BLaER1 treated with 17β-estradiol and CSF1 and Interleukin-3, amounts not matched to agents 10 nM and 100 nM (cell line): ENCODE results near the gene PDZD2.
"Not testable (repeated sequence)": the region's sequence is repeated elsewhere in the genome, so short reads cannot be mapped to it uniquely, and the experiment has no call there.

Source experiments
- H3K27ac ChIP-seq, 11 experiments: shearing (Covaris generic); formaldehyde crosslinking; 2 replicates each; pipeline ENCODE4 v1.8.1; 2022
- H3K27me3 ChIP-seq, 11 experiments: shearing (Covaris generic); formaldehyde crosslinking; 2 replicates each; pipeline ENCODE4 v1.8.1; 2022
- H3K36me3 ChIP-seq, 11 experiments: shearing (Covaris generic); formaldehyde crosslinking; 2 replicates each; pipeline ENCODE4 v1.8.1; 2022
- H3K4me1 ChIP-seq, 10 experiments: shearing (Covaris generic); formaldehyde crosslinking; 2 replicates each; pipeline ENCODE4 v1.8.1; 2022
- H3K4me2 ChIP-seq, 11 experiments: shearing (Covaris generic); formaldehyde crosslinking; 2 replicates each; pipeline ENCODE4 v1.8.1; 2022
- H3K4me3 ChIP-seq, 10 experiments: shearing (Covaris generic); formaldehyde crosslinking; 2 replicates each; pipeline ENCODE4 v1.8.1; 2022
- H3K9ac ChIP-seq, 11 experiments: shearing (Covaris generic); formaldehyde crosslinking; 2 replicates each; pipeline ENCODE4 v1.8.1; 2022
- H3K9me3 ChIP-seq, 11 experiments: shearing (Covaris generic); formaldehyde crosslinking; replicated peaks in 1 of 11; 2 replicates each; pipeline ENCODE4 v1.8.1; 2022
- H4K20me1 ChIP-seq, 11 experiments: shearing (Covaris generic); formaldehyde crosslinking; 2 replicates each; pipeline ENCODE4 v1.8.1; 2022
- Cebpa-rat ChIP-seq, 11 experiments: shearing (Covaris generic); IDR thresholded peaks; 2 replicates each; pipeline ENCODE4 v1.8.1; 2022

The PDZD2 gene

GRCh38 chr5:31638748-31639418 lies at the start of gene PDZD2:
Gene PDZD2, plus strand, starts transcription at chr5:31639131.
- peak within 1 kb of the TSS; percentile 67 to 82 (median 73) for H3K4me3 ChIP-seq
- H4K20me1 ChIP-seq, result peaks cover 0 to 20% (median 9%) of the 10 kb centered on the region in 11 experiments; a peak in 6 of 22 replicates
- peak within 1 kb of the TSS; percentile 45 to 73 (median 69); a peak in 20 of 22 replicates for H3K9ac ChIP-seq
- H3K9me3 ChIP-seq, result no peaks in the 10 kb centered on the region
- H3K4me2 ChIP-seq, result peak within 1 kb of the TSS; percentile 78 to 97 (median 92)
- H3K27me3 ChIP-seq, result peaks cover 29 to 51% (median 41%) of the 10 kb centered on the region in 11 experiments
- H3K36me3 ChIP-seq, result no peaks in the 10 kb centered on the region
- TF ChIP-seq Cebpa-rat (IDR thresholded peaks at IDR 0.05), result no peak
- H3K27ac ChIP-seq, result peak within 1 kb of the TSS in 2 of 11 experiments; percentile 32 to 49; a peak in 4 of 22 replicates
- peaks cover 5 to 15% (median 9%) of the 10 kb centered on the region in 10 experiments; a peak in 19 of 20 replicates for H3K4me1 ChIP-seq

- no peak overlapping the region for H3K9ac ChIP-seq
- H3K27me3 ChIP-seq, result no peaks in the 10 kb centered on the region
- no peak overlapping the region for H3K4me2 ChIP-seq
- no peaks in the 10 kb centered on the region for H4K20me1 ChIP-seq
- no peaks in the 10 kb centered on the region for H3K9me3 ChIP-seq
- TF ChIP-seq Cebpa-rat (IDR thresholded peaks at IDR 0.05), result 0 out of 22 replicates have a peak, but pooled peaks of 1 of the 11 experiments have one; percentile 3
- H3K4me1 ChIP-seq, result peaks cover 0 to 8% (median 5%) of the 10 kb centered on the region in 10 experiments; a peak in 12 of 20 replicates
- no peak overlapping the region for H3K4me3 ChIP-seq
- no peak overlapping the region for H3K27ac ChIP-seq
- no peaks in the 10 kb centered on the region for H3K36me3 ChIP-seq
These were observed 45.3 kb upstream of the PDZD2 start for GRCh38 chr5:31593665-31594064.

GRCh38 chr5:31596354-31596753 lies 42.6 kb upstream of the PDZD2 start:
- Histone ChIP-seq H3K9ac (no peak overlapping the region), H3K27ac (no peak overlapping the region), H3K27me3 (no peaks in the 10 kb centered on the region), H3K36me3 (no peaks in the 10 kb centered on the region), H3K4me3 (no peak overlapping the region), H4K20me1 (no peaks in the 10 kb centered on the region), H3K4me2 (no peak overlapping the region), H3K4me1 (peaks cover 0 to 22% (median 9%) of the 10 kb centered on the region in 10 experiments; a peak in 12 of 20 replicates), H3K9me3 (no peaks in the 10 kb centered on the region)
- no peak for TF ChIP-seq Cebpa-rat (IDR thresholded peaks at IDR 0.05)

- no peaks in the 10 kb centered on the region for H3K9me3 ChIP-seq
- H3K27me3 ChIP-seq, result no peaks in the 10 kb centered on the region
- peak overlapping the region in 5 of 11 experiments; percentile 27 to 64 (median 54); a peak in 8 of 22 replicates for H3K4me2 ChIP-seq
- H3K4me1 ChIP-seq, result peaks cover 0 to 22% (median 9%) of the 10 kb centered on the region in 10 experiments; a peak in 12 of 20 replicates
- H3K27ac ChIP-seq, result peak overlapping the region in 1 of 11 experiments; percentile 6; a peak in 1 of 22 replicates
- H3K9ac ChIP-seq, result peak overlapping the region in 1 of 11 experiments; percentile 2; a peak in 1 of 22 replicates
- H3K4me3 ChIP-seq, result no peak overlapping the region
- no peak for TF ChIP-seq Cebpa-rat (IDR thresholded peaks at IDR 0.05)
- H3K36me3 ChIP-seq, result no peaks in the 10 kb centered on the region
- no peaks in the 10 kb centered on the region for H4K20me1 ChIP-seq
These were observed 40.0 kb upstream of the PDZD2 start for GRCh38 chr5:31598640-31599611.

- H3K27ac ChIP-seq, H4K20me1 ChIP-seq, H3K4me3 ChIP-seq, H3K36me3 ChIP-seq, H3K9ac ChIP-seq, H3K4me2 ChIP-seq, H3K27me3 ChIP-seq, H3K9me3 ChIP-seq: not testable (repeated sequence)
- H3K4me1 ChIP-seq, result peaks cover 0 to 22% (median 9%) of the 10 kb centered on the region in 10 experiments; a peak in 12 of 20 replicates
These were observed 36.6 kb upstream of the PDZD2 start for GRCh38 chr5:31602305-31602704.

- Histone ChIP-seq H3K27me3 (no peaks in the 10 kb centered on the region), H3K4me1 (peaks cover 0 to 8% (median under 1%) of the 10 kb centered on the region in 10 experiments; a peak in 7 of 20 replicates), H3K9ac (no peak overlapping the region), H3K36me3 (no peaks in the 10 kb centered on the region), H3K4me2 (no peak overlapping the region), H3K27ac (no peak overlapping the region), H4K20me1 (no peaks in the 10 kb centered on the region), H3K9me3 (0 out of 22 replicates have a peak, but pooled peaks cover 0 to 7% (median 0%) of the 10 kb centered on the region in 11 experiments), H3K4me3 (no peak overlapping the region)
- no peak for TF ChIP-seq Cebpa-rat (IDR thresholded peaks at IDR 0.05)
These were observed 34.7 kb upstream of the PDZD2 start for GRCh38 chr5:31604240-31604639.

- no peaks in the 10 kb centered on the region for H4K20me1 ChIP-seq
- H3K4me3 ChIP-seq, result no peak overlapping the region
- 0 out of 22 replicates have a peak, but pooled peaks cover 0 to 7% (median 0%) of the 10 kb centered on the region in 11 experiments for H3K9me3 ChIP-seq
- H3K27ac ChIP-seq, result no peak overlapping the region
- peaks cover 0 to 4% (median 0%) of the 10 kb centered on the region in 10 experiments; a peak in 5 of 20 replicates for H3K4me1 ChIP-seq
- H3K9ac ChIP-seq, result no peak overlapping the region
- no peaks in the 10 kb centered on the region for H3K36me3 ChIP-seq
- H3K4me2 ChIP-seq, result no peak overlapping the region
- TF ChIP-seq Cebpa-rat (IDR thresholded peaks at IDR 0.05), result no peak
- H3K27me3 ChIP-seq, result no peaks in the 10 kb centered on the region
These were observed 34.3 kb upstream of the PDZD2 start for GRCh38 chr5:31604644-31605043.

- Histone ChIP-seq H4K20me1 (no peaks in the 10 kb centered on the region), H3K27me3 (no peaks in the 10 kb centered on the region), H3K36me3 (no peaks in the 10 kb centered on the region), H3K27ac (no peak overlapping the region), H3K9me3 (0 out of 22 replicates have a peak, but pooled peaks cover 0 to 7% (median 0%) of the 10 kb centered on the region in 11 experiments), H3K4me3 (no peak overlapping the region), H3K4me1 (no peaks in the 10 kb centered on the region), H3K4me2 (no peak overlapping the region), H3K9ac (no peak overlapping the region)
- no peak for TF ChIP-seq Cebpa-rat (IDR thresholded peaks at IDR 0.05)
These were observed 33.0 kb upstream of the PDZD2 start for GRCh38 chr5:31605920-31606319.

GRCh38 chr5:31607546-31607945 lies 31.4 kb upstream of the PDZD2 start:
- TF ChIP-seq Cebpa-rat (IDR thresholded peaks at IDR 0.05), result no peak
- no peaks in the 10 kb centered on the region for H4K20me1 ChIP-seq
- H3K27me3 ChIP-seq, result no peaks in the 10 kb centered on the region
- H3K9ac ChIP-seq, result no peak overlapping the region
- no peak overlapping the region for H3K4me3 ChIP-seq
- H3K27ac ChIP-seq, result no peak overlapping the region
- H3K36me3 ChIP-seq, result no peaks in the 10 kb centered on the region
- no peak overlapping the region for H3K4me2 ChIP-seq
- no peaks in the 10 kb centered on the region for H3K4me1 ChIP-seq
- H3K9me3 ChIP-seq, result 0 out of 22 replicates have a peak, but pooled peaks cover 0 to 7% (median 0%) of the 10 kb centered on the region in 11 experiments
